Measurements from ENCODE around the gene COX5A. TPM values are rescaled to one million over a fixed set of nuclear protein-coding genes. Genes with fewer than 3 reads are reported as not detected.

The COX5A gene
- total and polyA plus RNA-seq, 2 of the 13 experiments (the other 11 are each of a cell fraction or from before 2014, with no cell fraction given), result 158 to 218 TPM

DNA sequence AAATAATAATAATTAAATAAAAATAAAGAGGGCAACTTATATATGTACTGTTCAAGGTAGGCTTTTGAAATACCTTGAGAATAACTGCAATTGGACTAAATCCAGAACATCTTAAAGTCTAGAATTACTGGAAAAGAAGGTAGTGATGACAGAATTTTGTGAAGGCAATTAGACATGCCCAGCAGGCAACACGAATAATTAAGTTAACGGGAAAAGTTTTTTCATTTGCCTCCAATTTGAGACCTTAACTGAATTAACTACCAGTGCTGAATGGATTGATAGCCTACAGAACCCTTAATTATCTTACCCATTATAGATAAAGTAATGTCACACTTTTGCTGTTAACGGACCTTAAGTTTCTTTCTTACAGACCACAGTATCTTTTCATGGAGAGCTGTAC, 13.3 kb downstream of the COX5A start (continued):
- TF ChIP-seq, protein P1, sequence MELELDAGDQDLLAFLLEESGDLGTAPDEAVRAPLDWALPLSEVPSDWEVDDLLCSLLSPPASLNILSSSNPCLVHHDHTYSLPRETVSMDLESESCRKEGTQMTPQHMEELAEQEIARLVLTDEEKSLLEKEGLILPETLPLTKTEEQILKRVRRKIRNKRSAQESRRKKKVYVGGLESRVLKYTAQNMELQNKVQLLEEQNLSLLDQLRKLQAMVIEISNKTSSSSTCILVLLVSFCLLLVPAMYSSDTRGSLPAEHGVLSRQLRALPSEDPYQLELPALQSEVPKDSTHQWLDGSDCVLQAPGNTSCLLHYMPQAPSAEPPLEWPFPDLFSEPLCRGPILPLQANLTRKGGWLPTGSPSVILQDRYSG (CRISPR knock-in tag; IDR thresholded peaks at IDR 0.05), result no peak
- TF ChIP-seq ZNF7 (CRISPR knock-in tag; IDR thresholded peaks at IDR 0.05) (no peak), ADNP (CRISPR knock-in tag; IDR thresholded peaks at IDR 0.05) (no peak), ZKSCAN5 (CRISPR knock-in tag; IDR thresholded peaks at IDR 0.05) (no peak), NR2F2 (IDR thresholded peaks at IDR 0.05; ENCODE audit: borderline replicate concordance, low read depth) (no peak), ZNF883 (CRISPR knock-in tag; IDR thresholded peaks at IDR 0.05; ENCODE audit: not compliant biosample characterization) (no peak), ZFP36L2 (CRISPR knock-in tag; IDR thresholded peaks at IDR 0.05) (no peak), ZBTB38 (CRISPR knock-in tag; IDR thresholded peaks at IDR 0.05) (no peak), ZNF264 (CRISPR knock-in tag; IDR thresholded peaks at IDR 0.05) (no peak)
- TF ChIP-seq, protein P2, sequence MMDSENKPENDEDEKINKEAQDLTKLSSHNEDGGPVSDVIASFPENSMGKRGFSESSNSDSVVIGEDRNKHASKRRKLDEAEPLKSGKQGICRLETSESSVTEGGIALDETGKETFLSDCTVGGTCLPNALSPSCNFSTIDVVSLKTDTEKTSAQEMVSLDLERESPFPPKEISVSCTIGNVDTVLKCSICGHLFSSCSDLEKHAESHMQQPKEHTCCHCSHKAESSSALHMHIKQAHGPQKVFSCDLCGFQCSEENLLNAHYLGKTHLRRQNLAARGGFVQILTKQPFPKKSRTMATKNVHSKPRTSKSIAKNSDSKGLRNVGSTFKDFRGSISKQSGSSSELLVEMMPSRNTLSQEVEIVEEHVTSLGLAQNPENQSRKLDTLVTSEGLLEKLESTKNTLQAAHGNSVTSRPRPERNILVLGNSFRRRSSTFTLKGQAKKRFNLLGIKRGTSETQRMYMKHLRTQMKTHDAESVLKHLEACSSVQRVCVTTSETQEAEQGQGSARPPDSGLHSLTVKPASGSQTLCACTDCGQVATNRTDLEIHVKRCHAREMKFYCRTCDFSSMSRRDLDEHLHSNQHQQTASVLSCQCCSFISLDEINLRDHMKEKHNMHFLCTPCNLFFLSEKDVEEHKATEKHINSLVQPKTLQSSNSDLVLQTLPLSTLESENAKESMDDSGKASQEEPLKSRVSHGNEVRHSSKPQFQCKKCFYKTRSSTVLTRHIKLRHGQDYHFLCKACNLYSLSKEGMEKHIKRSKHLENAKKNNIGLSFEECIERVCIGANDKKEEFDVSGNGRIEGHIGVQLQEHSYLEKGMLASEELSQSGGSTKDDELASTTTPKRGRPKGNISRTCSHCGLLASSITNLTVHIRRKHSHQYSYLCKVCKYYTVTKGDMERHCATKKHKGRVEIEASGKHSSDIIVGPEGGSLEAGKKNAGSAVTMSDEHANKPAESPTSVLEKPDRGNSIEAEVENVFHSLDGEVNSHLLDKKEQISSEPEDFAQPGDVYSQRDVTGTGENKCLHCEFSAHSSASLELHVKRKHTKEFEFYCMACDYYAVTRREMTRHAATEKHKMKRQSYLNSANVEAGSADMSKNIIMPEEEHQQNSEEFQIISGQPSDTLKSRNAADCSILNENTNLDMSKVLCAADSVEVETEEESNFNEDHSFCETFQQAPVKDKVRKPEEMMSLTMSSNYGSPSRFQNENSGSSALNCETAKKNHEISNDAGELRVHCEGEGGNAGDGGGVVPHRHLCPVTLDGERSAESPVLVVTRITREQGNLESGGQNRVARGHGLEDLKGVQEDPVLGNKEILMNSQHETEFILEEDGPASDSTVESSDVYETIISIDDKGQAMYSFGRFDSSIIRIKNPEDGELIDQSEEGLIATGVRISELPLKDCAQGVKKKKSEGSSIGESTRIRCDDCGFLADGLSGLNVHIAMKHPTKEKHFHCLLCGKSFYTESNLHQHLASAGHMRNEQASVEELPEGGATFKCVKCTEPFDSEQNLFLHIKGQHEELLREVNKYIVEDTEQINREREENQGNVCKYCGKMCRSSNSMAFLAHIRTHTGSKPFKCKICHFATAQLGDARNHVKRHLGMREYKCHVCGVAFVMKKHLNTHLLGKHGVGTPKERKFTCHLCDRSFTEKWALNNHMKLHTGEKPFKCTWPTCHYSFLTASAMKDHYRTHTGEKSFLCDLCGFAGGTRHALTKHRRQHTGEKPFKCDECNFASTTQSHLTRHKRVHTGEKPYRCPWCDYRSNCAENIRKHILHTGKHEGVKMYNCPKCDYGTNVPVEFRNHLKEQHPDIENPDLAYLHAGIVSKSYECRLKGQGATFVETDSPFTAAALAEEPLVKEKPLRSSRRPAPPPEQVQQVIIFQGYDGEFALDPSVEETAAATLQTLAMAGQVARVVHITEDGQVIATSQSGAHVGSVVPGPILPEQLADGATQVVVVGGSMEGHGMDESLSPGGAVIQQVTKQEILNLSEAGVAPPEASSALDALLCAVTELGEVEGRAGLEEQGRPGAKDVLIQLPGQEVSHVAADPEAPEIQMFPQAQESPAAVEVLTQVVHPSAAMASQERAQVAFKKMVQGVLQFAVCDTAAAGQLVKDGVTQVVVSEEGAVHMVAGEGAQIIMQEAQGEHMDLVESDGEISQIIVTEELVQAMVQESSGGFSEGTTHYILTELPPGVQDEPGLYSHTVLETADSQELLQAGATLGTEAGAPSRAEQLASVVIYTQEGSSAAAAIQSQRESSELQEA (CRISPR knock-in tag; IDR thresholded peaks at IDR 0.05; ENCODE audit: not compliant biosample characterization), result no peak

Data from HepG2 (cell line).